BE2C (cell line): ENCODE data around the gene BANF1.

Experiments
- DNase-seq: peaks from one replicate; pipeline ENCODE4 v3.0.0-alpha.2; 2020
- H3K27me3 ChIP-seq: fragments of 250-450 bp; sonication (Bioruptor Pico); 2 replicates; pipeline ENCODE4 v1.5.1; 2020; ENCODE audit warnings: mild to moderate bottlenecking
- H3K36me3 ChIP-seq: fragments of 250-450 bp; sonication (Bioruptor Pico); 2 replicates; pipeline ENCODE4 v1.5.1; 2020; ENCODE audit warnings: mild to moderate bottlenecking
- H3K4me1 ChIP-seq: fragments of 250-450 bp; sonication (Bioruptor Pico); 2 replicates; pipeline ENCODE4 v1.5.1; 2020
- H3K4me3 ChIP-seq: 2 replicates; pipeline ENCODE4 v1.5.1; 2011; ENCODE audit warnings: low read depth, low read length
- H3K9me3 ChIP-seq: fragments of 250-450 bp; sonication (Bioruptor Pico); 2 replicates; pipeline ENCODE4 v1.5.1; 2020
- CTCF ChIP-seq: IDR thresholded peaks from 2 replicates; pipeline ENCODE4 v1.5.1; 2012; ENCODE audit warnings: mild to moderate bottlenecking, low read depth, low read length

BANF1 gene

GRCh38 chr11:65992056-65992455 is 10.2 kb upstream of the BANF1 start:
- Histone ChIP-seq H3K36me3 (peaks cover 6% of the 10 kb centered on the region), H3K4me3 (no peak overlapping the region), H3K9me3 (no peaks in the 10 kb centered on the region), H3K27me3 (no peaks in the 10 kb centered on the region), H3K4me1 (no peaks in the 10 kb centered on the region)
- no peak for DNase-seq
- TF ChIP-seq CTCF, result no peak

GRCh38 chr11:65997286-65997685 is 5.0 kb upstream of the BANF1 start:
- H3K4me3 ChIP-seq, result no peak overlapping the region
- H3K4me1 ChIP-seq, result no peaks in the 10 kb centered on the region
- no peaks in the 10 kb centered on the region for H3K9me3 ChIP-seq
- H3K27me3 ChIP-seq, result no peaks in the 10 kb centered on the region
- no peak for TF ChIP-seq CTCF
- no peak for DNase-seq
- peaks cover 39% of the 10 kb centered on the region for H3K36me3 ChIP-seq

GRCh38 chr11:66002648-66003225 is 434 bp downstream of the BANF1 start:
- H3K4me3 ChIP-seq, result peak overlapping the region; percentile 89
- no peaks in the 10 kb centered on the region for H3K4me1 ChIP-seq
- DNase-seq, result no peak
- H3K36me3 ChIP-seq, result peaks cover 48% of the 10 kb centered on the region
- no peaks in the 10 kb centered on the region for H3K27me3 ChIP-seq
- TF ChIP-seq CTCF, result no peak
- no peaks in the 10 kb centered on the region for H3K9me3 ChIP-seq

GRCh38 chr11:66003291-66003690 is 988 bp downstream of the BANF1 start:
- H3K4me3 ChIP-seq, result peak overlapping the region; percentile 89
- H3K27me3 ChIP-seq, result no peaks in the 10 kb centered on the region
- no peaks in the 10 kb centered on the region; the same call in 1 of the 2 replicates for H3K4me1 ChIP-seq
- DNase-seq, result no peak
- TF ChIP-seq CTCF, result no peak
- H3K9me3 ChIP-seq, result no peaks in the 10 kb centered on the region
- H3K36me3 ChIP-seq, result peaks cover 42% of the 10 kb centered on the region

- Histone ChIP-seq H3K4me1 (no peaks in the 10 kb centered on the region; the same call in 1 of the 2 replicates), H3K27me3 (no peaks in the 10 kb centered on the region), H3K36me3 (peaks cover 33% of the 10 kb centered on the region), H3K4me3 (no peak overlapping the region), H3K9me3 (no peaks in the 10 kb centered on the region)
- no peak for DNase-seq
- TF ChIP-seq CTCF, result no peak
Observed at GRCh38 chr11:66004186-66004585, 1.9 kb downstream of the BANF1 start.

GRCh38 chr11:66006134-66006890 is 4.0 kb downstream of the BANF1 start:
- Histone ChIP-seq H3K9me3 (no peaks in the 10 kb centered on the region), H3K27me3 (peaks cover 11% of the 10 kb centered on the region), H3K36me3 (peaks cover 20% of the 10 kb centered on the region), H3K4me1 (no peaks in the 10 kb centered on the region; the same call in 1 of the 2 replicates), H3K4me3 (no peak overlapping the region)
- DNase-seq, result no peak
- TF ChIP-seq CTCF, result no peak
